Mucosa of rectum (tissue), 2 donors: ENCODE data around the gene UBE2O.
A peak's percentile ranks its signal among the peaks of the same experiment; 100 is the strongest.

Source experiments
- H3K27ac ChIP-seq, 2 donors: one replicate each; pipeline ENCODE4 v1.7.0; 2013; ENCODE audit warnings: inconsistent platforms in 2 of 2, low read depth in 2 of 2, low read length in 2 of 2
- H3K27me3 ChIP-seq, 2 donors: one replicate each; pipeline ENCODE4 v1.7.0; 2013; ENCODE audit warnings: low read length in 2 of 2; ENCODE audit not compliant: control insufficient read depth in 2 of 2, insufficient read depth in 2 of 2
- H3K36me3 ChIP-seq, 2 donors: one replicate each; pipeline ENCODE4 v1.7.0; 2013; ENCODE audit warnings: low read length in 2 of 2; ENCODE audit not compliant: control insufficient read depth in 2 of 2, insufficient read depth in 2 of 2
- H3K4me1 ChIP-seq, 2 donors: one replicate each; pipeline ENCODE4 v1.7.0; 2013; ENCODE audit warnings: low read length in 2 of 2, mild to moderate bottlenecking in 1 of 2; ENCODE audit not compliant: control insufficient read depth in 2 of 2, insufficient read depth in 2 of 2
- H3K4me3 ChIP-seq, 2 donors: one replicate each; pipeline ENCODE4 v1.7.0; 2013; ENCODE audit warnings: low read length in 2 of 2
- H3K9ac ChIP-seq, 2 donors: one replicate each; pipeline ENCODE4 v1.7.0; 2013; ENCODE audit warnings: low read length in 2 of 2, low read depth in 1 of 2, mild to moderate bottlenecking in 1 of 2
- H3K9me3 ChIP-seq, 2 donors: one replicate each; pipeline ENCODE4 v1.7.0; 2013; ENCODE audit warnings: low read length in 2 of 2; ENCODE audit not compliant: control insufficient read depth in 2 of 2
- donor health status: healthy.
- donor health status: Normal muscosa, but diverticular disease.

The UBE2O gene

GRCh38 chr17:76391200-76391715 lies 61.7 kb downstream of the UBE2O start:
- no peak overlapping the region for H3K9ac ChIP-seq
- no peaks in the 10 kb centered on the region for H3K9me3 ChIP-seq
- peaks cover under 1% of the 10 kb centered on the region in 2 donors for H3K4me1 ChIP-seq
- no peak overlapping the region for H3K27ac ChIP-seq
- peaks cover 16 to 24% of the 10 kb centered on the region in 2 donors for H3K36me3 ChIP-seq
- no peak overlapping the region for H3K4me3 ChIP-seq
- no peaks in the 10 kb centered on the region for H3K27me3 ChIP-seq

- Histone ChIP-seq H3K36me3 (peaks cover 10 to 14% of the 10 kb centered on the region in 2 donors), H3K9me3 (no peaks in the 10 kb centered on the region), H3K27me3 (no peaks in the 10 kb centered on the region), H3K9ac (no peak overlapping the region), H3K4me1 (peaks cover 12 to 13% of the 10 kb centered on the region in 2 donors), H3K27ac (no peak overlapping the region), H3K4me3 (no peak overlapping the region)
These were observed 62.9 kb downstream of the UBE2O start for GRCh38 chr17:76390003-76390421.

- Histone ChIP-seq H3K27me3 (no peaks in the 10 kb centered on the region), H3K9me3 (no peaks in the 10 kb centered on the region), H3K4me1 (peaks cover 16 to 19% of the 10 kb centered on the region in 2 donors), H3K4me3 (no peak overlapping the region), H3K27ac (no peak overlapping the region), H3K9ac (no peak overlapping the region), H3K36me3 (peaks cover 7 to 13% of the 10 kb centered on the region in 2 donors)
These were observed 63.7 kb downstream of the UBE2O start for GRCh38 chr17:76388966-76389888.

GRCh38 chr17:76386966-76387765 lies 65.8 kb downstream of the UBE2O start:
- no peak overlapping the region for H3K9ac ChIP-seq
- H3K36me3 ChIP-seq = peaks cover 3 to 4% of the 10 kb centered on the region in 2 donors
- H3K27ac ChIP-seq = no peak overlapping the region
- H3K9me3 ChIP-seq = no peaks in the 10 kb centered on the region
- peaks cover 27 to 32% of the 10 kb centered on the region in 2 donors for H3K4me1 ChIP-seq
- H3K4me3 ChIP-seq = no peak overlapping the region
- H3K27me3 ChIP-seq = peaks cover 0 to 2% of the 10 kb centered on the region in 2 donors

GRCh38 chr17:76385892-76386786 lies 66.8 kb downstream of the UBE2O start:
- Histone ChIP-seq H3K4me3 (peak overlapping the region; percentile 67 to 70), H3K36me3 (peaks cover 0 to 3% of the 10 kb centered on the region in 2 donors), H3K9me3 (no peaks in the 10 kb centered on the region), H3K27ac (no peak overlapping the region), H3K4me1 (peaks cover 27 to 32% of the 10 kb centered on the region in 2 donors), H3K27me3 (peaks cover 0 to 2% of the 10 kb centered on the region in 2 donors), H3K9ac (peak overlapping the region; percentile 14 to 68)

GRCh38 chr17:76384987-76385891 lies 67.7 kb downstream of the UBE2O start:
- H3K9ac ChIP-seq = peak overlapping the region; percentile 14 to 68
- no peaks in the 10 kb centered on the region for H3K9me3 ChIP-seq
- H3K4me3 ChIP-seq = peak overlapping the region; percentile 67 to 70
- H3K36me3 ChIP-seq = no peaks in the 10 kb centered on the region
- peaks cover 0 to 2% of the 10 kb centered on the region in 2 donors for H3K27me3 ChIP-seq
- H3K27ac ChIP-seq = no peak overlapping the region
- H3K4me1 ChIP-seq = peaks cover 27 to 32% of the 10 kb centered on the region in 2 donors

GRCh38 chr17:76384222-76384986 lies 68.5 kb downstream of the UBE2O start, which contains the start of gene SPHK1:
Gene SPHK1 (plus strand): TSS chr17:76384609. CDS start chr17:76385645, 1,036 bp downstream.
- H3K27me3 ChIP-seq = peaks cover 0 to 2% of the 10 kb centered on the region in 2 donors
- peaks cover 27 to 32% of the 10 kb centered on the region in 2 donors for H3K4me1 ChIP-seq
- H3K36me3 ChIP-seq = no peaks in the 10 kb centered on the region
- peak within 1 kb of the TSS; percentile 56 to 68 for H3K9ac ChIP-seq
- H3K4me3 ChIP-seq = peak within 1 kb of the TSS; percentile 67 to 70
- peak within 1 kb of the TSS; percentile 48 to 56 for H3K27ac ChIP-seq
- no peaks in the 10 kb centered on the region for H3K9me3 ChIP-seq

GRCh38 chr17:76383546-76384221 lies 69.3 kb downstream of the UBE2O start:
- Histone ChIP-seq H3K4me1 (peaks cover 27 to 32% of the 10 kb centered on the region in 2 donors), H3K27me3 (peaks cover 0 to 2% of the 10 kb centered on the region in 2 donors), H3K9ac (peak overlapping the region; percentile 56 to 63), H3K36me3 (no peaks in the 10 kb centered on the region), H3K4me3 (peak overlapping the region; percentile 67 to 69), H3K27ac (peak overlapping the region; percentile 48 to 56), H3K9me3 (no peaks in the 10 kb centered on the region)
